ENCODE measurements around the gene HCRTR1.

DNA sequence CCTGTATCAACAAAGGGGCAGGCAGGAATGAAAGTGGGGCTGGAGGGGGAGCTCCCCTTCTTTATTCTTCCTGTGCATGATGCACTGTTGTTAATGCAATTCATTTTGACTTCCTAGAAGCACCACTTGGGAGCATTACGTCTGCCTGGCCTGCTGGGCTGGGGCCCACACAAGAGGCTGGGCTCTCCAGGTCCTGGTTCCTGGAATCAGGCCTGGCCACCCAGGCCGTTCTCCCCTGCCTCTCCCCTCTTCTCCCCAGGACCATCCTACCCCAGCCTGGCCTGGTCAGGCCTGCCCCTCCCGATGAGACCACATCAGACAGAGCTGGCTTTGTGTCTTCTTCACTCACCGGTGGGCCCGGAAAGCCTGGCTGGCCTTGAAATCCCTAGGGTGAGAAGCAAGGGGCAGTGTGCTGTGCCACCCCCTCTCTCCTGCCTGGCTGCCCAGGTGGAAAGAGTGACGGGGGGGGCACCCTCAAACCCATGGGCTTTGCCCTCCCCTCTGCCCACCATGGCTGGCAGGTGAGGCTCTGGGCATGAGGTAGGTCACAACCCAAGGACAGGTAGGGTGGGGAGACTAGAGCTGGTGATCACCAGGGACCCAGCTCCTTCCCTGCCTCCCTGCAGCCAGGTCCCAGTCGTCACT, 47.9 kb downstream of the HCRTR1 start:
- TF ChIP-seq, protein P1, sequence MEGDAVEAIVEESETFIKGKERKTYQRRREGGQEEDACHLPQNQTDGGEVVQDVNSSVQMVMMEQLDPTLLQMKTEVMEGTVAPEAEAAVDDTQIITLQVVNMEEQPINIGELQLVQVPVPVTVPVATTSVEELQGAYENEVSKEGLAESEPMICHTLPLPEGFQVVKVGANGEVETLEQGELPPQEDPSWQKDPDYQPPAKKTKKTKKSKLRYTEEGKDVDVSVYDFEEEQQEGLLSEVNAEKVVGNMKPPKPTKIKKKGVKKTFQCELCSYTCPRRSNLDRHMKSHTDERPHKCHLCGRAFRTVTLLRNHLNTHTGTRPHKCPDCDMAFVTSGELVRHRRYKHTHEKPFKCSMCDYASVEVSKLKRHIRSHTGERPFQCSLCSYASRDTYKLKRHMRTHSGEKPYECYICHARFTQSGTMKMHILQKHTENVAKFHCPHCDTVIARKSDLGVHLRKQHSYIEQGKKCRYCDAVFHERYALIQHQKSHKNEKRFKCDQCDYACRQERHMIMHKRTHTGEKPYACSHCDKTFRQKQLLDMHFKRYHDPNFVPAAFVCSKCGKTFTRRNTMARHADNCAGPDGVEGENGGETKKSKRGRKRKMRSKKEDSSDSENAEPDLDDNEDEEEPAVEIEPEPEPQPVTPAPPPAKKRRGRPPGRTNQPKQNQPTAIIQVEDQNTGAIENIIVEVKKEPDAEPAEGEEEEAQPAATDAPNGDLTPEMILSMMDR (IDR thresholded peaks at IDR 0.05) = no peak
- TF ChIP-seq POLR2A (IDR thresholded peaks at IDR 0.05) (no peak), POLR2AphosphoS5 (IDR thresholded peaks at IDR 0.05) (no peak)
